ENCODE results near the gene ZNF823. TPM values are rescaled to one million over a fixed set of nuclear protein-coding genes. Genes with fewer than 3 reads are reported as not detected.

Gene ZNF823
- total RNA-seq, 4 donors from 2014 or later: 6.7 to 11.4 (median 8.7) TPM

DNA sequence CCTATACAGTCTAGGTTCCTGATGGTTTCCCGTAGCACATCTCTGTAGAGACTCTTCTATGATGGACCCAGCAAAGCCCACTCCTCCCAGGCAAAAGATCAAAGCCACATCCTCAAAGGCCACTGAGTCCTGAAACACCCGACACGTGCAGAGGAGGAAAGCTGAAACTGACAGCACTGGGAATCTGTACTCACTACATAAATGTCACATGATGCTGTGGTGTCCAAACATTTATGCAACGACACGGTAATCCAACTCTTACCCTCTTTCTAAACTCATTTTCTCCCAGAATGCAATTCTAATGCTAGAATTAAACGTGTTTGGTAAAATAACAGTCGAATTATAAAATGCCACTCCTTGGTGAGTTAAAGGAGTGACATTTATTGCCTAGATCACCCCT lies 21.1 kb upstream of the ZNF823 start:
- no peaks in the 10 kb centered on the region for H3K4me1 ChIP-seq
- H3K9me3 ChIP-seq: peaks cover 0 to 19% (median 0%) of the 10 kb centered on the region in 3 donors
- TF ChIP-seq POLR2A (IDR thresholded peaks at IDR 0.05) (no peak), POLR2AphosphoS5 (IDR thresholded peaks at IDR 0.05) (no peak), EP300 (IDR thresholded peaks at IDR 0.05) (no peak)
- TF ChIP-seq, protein P1, sequence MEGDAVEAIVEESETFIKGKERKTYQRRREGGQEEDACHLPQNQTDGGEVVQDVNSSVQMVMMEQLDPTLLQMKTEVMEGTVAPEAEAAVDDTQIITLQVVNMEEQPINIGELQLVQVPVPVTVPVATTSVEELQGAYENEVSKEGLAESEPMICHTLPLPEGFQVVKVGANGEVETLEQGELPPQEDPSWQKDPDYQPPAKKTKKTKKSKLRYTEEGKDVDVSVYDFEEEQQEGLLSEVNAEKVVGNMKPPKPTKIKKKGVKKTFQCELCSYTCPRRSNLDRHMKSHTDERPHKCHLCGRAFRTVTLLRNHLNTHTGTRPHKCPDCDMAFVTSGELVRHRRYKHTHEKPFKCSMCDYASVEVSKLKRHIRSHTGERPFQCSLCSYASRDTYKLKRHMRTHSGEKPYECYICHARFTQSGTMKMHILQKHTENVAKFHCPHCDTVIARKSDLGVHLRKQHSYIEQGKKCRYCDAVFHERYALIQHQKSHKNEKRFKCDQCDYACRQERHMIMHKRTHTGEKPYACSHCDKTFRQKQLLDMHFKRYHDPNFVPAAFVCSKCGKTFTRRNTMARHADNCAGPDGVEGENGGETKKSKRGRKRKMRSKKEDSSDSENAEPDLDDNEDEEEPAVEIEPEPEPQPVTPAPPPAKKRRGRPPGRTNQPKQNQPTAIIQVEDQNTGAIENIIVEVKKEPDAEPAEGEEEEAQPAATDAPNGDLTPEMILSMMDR (IDR thresholded peaks at IDR 0.05): no peak
- H3K36me3 ChIP-seq: no peaks in the 10 kb centered on the region
- no peak overlapping the region for H3K27ac ChIP-seq
- no peak for ATAC-seq
- no peaks in the 10 kb centered on the region for H3K27me3 ChIP-seq
- H3K4me3 ChIP-seq: no peak overlapping the region
- WGBS, 2 donors (ENCODE audit: low coverage in 1 of 2): 75 to 80% methylated on average over 7 of the region's 7 CpGs

DNA sequence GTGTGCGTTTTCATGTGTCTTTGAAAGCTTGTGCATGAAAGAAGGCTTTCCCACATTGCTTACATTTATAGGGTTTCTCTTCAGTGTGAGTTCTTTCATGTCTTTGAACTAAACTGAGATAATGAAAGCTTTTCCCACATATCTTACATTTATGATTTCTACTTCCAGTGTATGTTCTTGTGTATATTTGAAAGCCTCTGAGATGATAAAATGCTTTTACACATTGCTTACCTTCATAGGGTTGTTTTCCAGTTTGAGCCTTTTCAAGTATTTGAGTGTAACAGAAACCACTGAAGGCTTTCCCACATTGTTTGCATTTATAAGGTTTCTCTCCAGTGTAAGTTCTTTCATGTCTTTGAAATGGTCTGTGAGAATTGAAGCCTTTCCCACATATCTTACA lies 18.2 kb upstream of the ZNF823 start:
- H3K36me3 ChIP-seq: no peaks in the 10 kb centered on the region
- WGBS, 2 donors (ENCODE audit: low coverage in 1 of 2): 71 to 91% methylated on average over 1 of the region's 1 CpG
- no peaks in the 10 kb centered on the region for H3K4me1 ChIP-seq
- H3K9me3 ChIP-seq: peaks cover 0 to 26% (median 0%) of the 10 kb centered on the region in 3 donors
- no peak for ATAC-seq
- TF ChIP-seq EP300 (IDR thresholded peaks at IDR 0.05) (no peak), POLR2A (IDR thresholded peaks at IDR 0.05) (no peak), POLR2AphosphoS5 (IDR thresholded peaks at IDR 0.05) (no peak)
- TF ChIP-seq, protein P1 (IDR thresholded peaks at IDR 0.05): no peak
- H3K27ac ChIP-seq: no peak overlapping the region
- no peaks in the 10 kb centered on the region for H3K27me3 ChIP-seq
- H3K4me3 ChIP-seq: no peak overlapping the region

DNA sequence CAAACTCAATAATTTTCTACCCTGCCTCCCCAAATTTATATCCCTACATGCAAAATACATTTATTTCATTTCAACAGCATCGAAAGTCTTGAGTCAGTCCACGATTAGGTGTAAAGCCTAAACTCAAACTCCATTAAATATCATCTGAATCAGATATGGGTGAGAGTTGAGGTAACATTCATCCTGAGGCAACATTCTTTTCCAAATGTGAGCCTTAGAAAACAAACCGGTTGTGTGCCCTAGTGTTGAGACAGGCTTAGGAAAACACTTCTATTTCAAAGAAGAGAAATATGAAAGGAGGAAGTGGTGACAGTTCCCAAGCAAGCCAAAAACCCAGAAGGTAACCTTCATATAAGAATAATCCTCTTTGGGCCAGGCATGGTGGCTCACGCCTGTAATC lies 15.9 kb upstream of the ZNF823 start:
- ATAC-seq: no peak
- Histone ChIP-seq H3K27me3 (no peaks in the 10 kb centered on the region), H3K4me1 (no peaks in the 10 kb centered on the region), H3K36me3 (no peaks in the 10 kb centered on the region), H3K27ac (no peak overlapping the region), H3K9me3 (peaks cover 0 to 36% (median 0%) of the 10 kb centered on the region in 3 donors), H3K4me3 (no peak overlapping the region)
- TF ChIP-seq POLR2AphosphoS5 (IDR thresholded peaks at IDR 0.05) (no peak), EP300 (IDR thresholded peaks at IDR 0.05) (no peak), POLR2A (IDR thresholded peaks at IDR 0.05) (no peak)
- TF ChIP-seq, protein P1 (IDR thresholded peaks at IDR 0.05): no peak
- 80 to 82% methylated on average over 3 to 4 of the region's 4 CpGs for WGBS, 2 donors (ENCODE audit: low coverage in 1 of 2)

DNA sequence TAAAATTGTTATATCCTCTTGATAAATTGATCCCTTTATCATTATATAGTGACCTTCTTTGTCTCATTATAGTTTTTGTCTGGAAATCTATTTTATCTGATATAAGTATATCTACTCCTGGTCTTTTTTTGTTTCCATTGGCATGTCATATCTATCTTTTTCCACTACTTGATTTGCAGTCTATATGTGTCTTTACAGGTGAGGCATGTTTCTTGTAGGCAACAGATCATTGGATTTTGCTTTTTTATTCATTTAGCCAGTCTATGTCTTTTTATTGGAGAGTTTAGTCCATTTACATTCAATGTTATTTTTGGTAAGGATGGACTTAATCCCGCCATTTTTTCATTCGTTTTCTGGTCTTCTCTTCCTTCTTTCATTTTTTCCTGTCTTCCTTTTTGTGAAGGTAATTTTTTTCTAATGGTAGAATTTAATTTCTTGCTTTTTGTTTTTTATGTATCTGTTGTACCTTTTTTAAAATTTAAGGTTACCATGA lies 13.5 kb upstream of the ZNF823 start:
- no peaks in the 10 kb centered on the region for H3K27me3 ChIP-seq
- peaks cover 0 to 46% (median 0%) of the 10 kb centered on the region in 3 donors for H3K9me3 ChIP-seq
- no peak for ATAC-seq
- no peaks in the 10 kb centered on the region for H3K4me1 ChIP-seq
- H3K27ac ChIP-seq: no peak overlapping the region
- no peaks in the 10 kb centered on the region for H3K36me3 ChIP-seq
- H3K4me3 ChIP-seq: no peak overlapping the region
- 63 to 69% methylated on average over 2 of the region's 2 CpGs for WGBS, 2 donors (ENCODE audit: low coverage in 1 of 2)
- TF ChIP-seq EP300 (IDR thresholded peaks at IDR 0.05) (no peak), POLR2AphosphoS5 (IDR thresholded peaks at IDR 0.05) (no peak), POLR2A (IDR thresholded peaks at IDR 0.05) (no peak)
- TF ChIP-seq, protein P1 (IDR thresholded peaks at IDR 0.05): no peak

DNA sequence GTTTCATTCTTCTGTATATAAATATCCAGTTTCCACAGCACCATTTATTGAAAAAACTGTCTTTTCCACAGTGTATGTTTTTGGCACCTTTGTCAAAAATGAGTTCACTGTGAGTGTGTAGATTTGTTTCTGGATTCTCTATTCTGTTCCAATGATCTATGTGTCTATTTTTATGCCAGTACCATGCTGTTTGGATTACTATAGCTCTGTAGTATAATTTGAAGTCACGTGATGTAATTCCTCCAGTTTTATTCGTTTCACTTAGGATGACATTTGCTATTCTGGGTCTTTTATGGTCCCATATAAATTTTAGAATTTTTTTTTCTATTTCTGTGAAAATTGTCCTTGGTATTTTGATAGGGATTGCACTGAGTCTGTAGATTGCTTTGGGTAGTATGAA lies 11.0 kb upstream of the ZNF823 start:
- Histone ChIP-seq H3K4me1 (no peaks in the 10 kb centered on the region), H3K27me3 (no peaks in the 10 kb centered on the region), H3K4me3 (no peak overlapping the region), H3K36me3 (no peaks in the 10 kb centered on the region), H3K9me3 (peaks cover 0 to 46% (median 0%) of the 10 kb centered on the region in 3 donors), H3K27ac (no peak overlapping the region)
- TF ChIP-seq, protein P1 (IDR thresholded peaks at IDR 0.05): no peak
- TF ChIP-seq POLR2AphosphoS5 (IDR thresholded peaks at IDR 0.05) (no peak), EP300 (IDR thresholded peaks at IDR 0.05) (no peak), POLR2A (IDR thresholded peaks at IDR 0.05) (no peak)
- no peak for ATAC-seq
- 45 to 73% methylated on average over 2 of the region's 2 CpGs for WGBS, 2 donors (ENCODE audit: low coverage in 1 of 2)

Data from gastroesophageal sphincter (tissue), 4 donors.